Neural cell (in vitro differentiated cells): Measurements from ENCODE around the gene RGS17.

Experiments used
- CTCF ChIP-seq: fragments of 450-650 bp; IDR thresholded peaks from 2 replicates; pipeline ENCODE4 v1.5.1; 2014; ENCODE audit warnings: antibody characterized with exemption, mild to moderate bottlenecking, moderate library complexity; ENCODE audit not compliant: poor library complexity, severe bottlenecking
- EZH2 ChIP-seq: fragments of 200-600, 300-800 bp; shearing (Covaris generic), sonication (generic); IDR thresholded peaks from 2 replicates; pipeline ENCODE4 v1.6.1; 2014; ENCODE audit warnings: antibody characterized with exemption, low read length, borderline replicate concordance, mild to moderate bottlenecking; ENCODE audit not compliant: insufficient read depth, poor library complexity, severe bottlenecking
- MXI1 ChIP-seq: fragments of 450-650 bp; conservative IDR thresholded peaks from 2 replicates; pipeline ENCODE4 v1.6.1; 2014; ENCODE audit warnings: antibody characterized with exemption, mild to moderate bottlenecking; ENCODE audit not compliant: poor library complexity, severe bottlenecking
- POLR2AphosphoS5 ChIP-seq: IDR thresholded peaks from 2 replicates; pipeline ENCODE4 v1.6.1; 2012
- RAD21 ChIP-seq: fragments of 450-650 bp; conservative IDR thresholded peaks from 2 replicates; pipeline ENCODE4 v1.6.1; 2014; ENCODE audit warnings: antibody characterized with exemption, mild to moderate bottlenecking, moderate library complexity
- REST ChIP-seq: IDR thresholded peaks from 2 replicates; pipeline ENCODE4 v1.6.1; 2012; ENCODE audit warnings: borderline replicate concordance
- SMC3 ChIP-seq: fragments of 450-650 bp; conservative IDR thresholded peaks from 2 replicates; pipeline ENCODE4 v1.6.1; 2014; ENCODE audit warnings: antibody characterized with exemption, mild to moderate bottlenecking, moderate library complexity; ENCODE audit not compliant: poor library complexity
- TAF1 ChIP-seq: IDR thresholded peaks from 2 replicates; pipeline ENCODE4 v1.6.1; 2012; ENCODE audit warnings: low read depth

DNA sequence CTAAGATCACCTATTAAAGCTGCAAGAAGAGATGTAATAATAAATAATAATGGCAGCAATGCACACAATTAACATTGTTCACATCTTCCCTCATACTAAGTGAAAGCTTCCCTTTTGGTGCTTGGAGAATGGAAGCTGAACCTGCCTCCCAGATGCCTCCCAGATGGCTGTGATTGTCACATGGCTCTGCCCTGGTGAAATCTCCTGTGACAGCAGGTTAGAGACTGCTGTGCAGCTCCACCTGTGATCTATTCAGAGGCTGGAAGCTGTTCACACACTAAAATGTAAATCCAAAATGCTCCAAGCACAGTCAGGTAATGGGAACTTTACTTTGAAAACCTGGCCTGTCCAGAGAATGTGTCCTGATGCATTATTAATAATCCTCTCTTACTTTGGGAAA lies 41.7 kb upstream of the RGS17 start:
- TF ChIP-seq CTCF (no peak), POLR2AphosphoS5 (no peak), MXI1 (no peak), EZH2 (no peak), TAF1 (no peak), SMC3 (no peak), REST (no peak), RAD21 (no peak)
